T-helper 1 cell treated with Interleukin-12 subunit alpha and Interleukin-12 subunit beta and Interleukin-4 antibody, amounts not matched to agents 30 ng/mL and 1 ng/mL, for 36 hours (primary cell): ENCODE measurements around the gene NTNG2. TPM values are rescaled to one million over a fixed set of nuclear protein-coding genes. Genes with fewer than 3 reads are reported as not detected.
"Not testable (repeated sequence)": the region's sequence is repeated elsewhere in the genome, so short reads cannot be mapped to it uniquely, and the experiment has no call there.

ENCODE experiments used
- intact Hi-C: fragments of 100-400 bp; cut with micrococcal nuclease; formaldehyde crosslinking; loops from one replicate; pipeline ENCODE4 v1.15.1; 2024
- total RNA-seq: library from RNA; stranded (reverse); gene quantifications from 2 replicates; pipeline ENCODE4 v1.2.3, GENCODE V29; 2022

NTNG2 gene
- 10.1 and 12.2 TPM in 2 replicates for total RNA-seq

GRCh38 chr9:132161743-132162184 is at the start of gene NTNG2:
TSS of gene NTNG2 (plus strand) at chr9:132162058. CDS start at chr9:132166832, 4,774 bp downstream.
- intact Hi-C loops, result loop anchor here (1.0 to 10.0 kb wide), 8 partner anchors 16 to 1449 kb away; partner anchors contain the start of genes FAM78A, TSC1 and TTF1

- intact Hi-C loops, result no loop called here
Measured at GRCh38 chr9:132114102-132114707, 47.7 kb upstream of the NTNG2 start.

GRCh38 chr9:132116583-132116982 is 45.3 kb upstream of the NTNG2 start:
- intact Hi-C loops, result no loop called here

GRCh38 chr9:132117694-132118093 is 44.2 kb upstream of the NTNG2 start:
- intact Hi-C loops, result no loop called here

GRCh38 chr9:132121021-132121420 is 40.8 kb upstream of the NTNG2 start:
- intact Hi-C loops, result no loop called here

- intact Hi-C loops, result no loop called here
Measured at GRCh38 chr9:132124800-132125199, 37.1 kb upstream of the NTNG2 start.

- intact Hi-C loops, result no loop called here
Measured at GRCh38 chr9:132125361-132125760, 36.5 kb upstream of the NTNG2 start.

GRCh38 chr9:132125944-132126679 is 35.7 kb upstream of the NTNG2 start:
- intact Hi-C loops, result no loop called here

- intact Hi-C loops, result no loop called here
Measured at GRCh38 chr9:132126680-132127236, 35.1 kb upstream of the NTNG2 start.

- intact Hi-C loops, result no loop called here
Measured at GRCh38 chr9:132127888-132128534, 33.8 kb upstream of the NTNG2 start.

- intact Hi-C loops, result no loop called here
Measured at GRCh38 chr9:132129535-132129934, 32.3 kb upstream of the NTNG2 start.

GRCh38 chr9:132134085-132134484 is 27.8 kb upstream of the NTNG2 start:
- intact Hi-C loops, result not testable (repeated sequence)

- intact Hi-C loops, result no loop called here
Measured at GRCh38 chr9:132135456-132135855, 26.4 kb upstream of the NTNG2 start.

- intact Hi-C loops, result no loop called here
Measured at GRCh38 chr9:132136151-132136780, 25.6 kb upstream of the NTNG2 start.

- intact Hi-C loops, result no loop called here
Measured at GRCh38 chr9:132141344-132141947, 20.4 kb upstream of the NTNG2 start.

- intact Hi-C loops, result no loop called here
Measured at GRCh38 chr9:132141948-132142594, 19.8 kb upstream of the NTNG2 start.

- intact Hi-C loops, result no loop called here
Measured at GRCh38 chr9:132142924-132143323, 18.9 kb upstream of the NTNG2 start.

- intact Hi-C loops, result no loop called here
Measured at GRCh38 chr9:132143359-132143758, 18.5 kb upstream of the NTNG2 start.

GRCh38 chr9:132144708-132145365 is 17.0 kb upstream of the NTNG2 start:
- intact Hi-C loops, result loop anchor here (1.0 kb wide), 1 partner anchor 16 kb away; no protein-coding TSS in a partner anchor

GRCh38 chr9:132146039-132146438 is 15.8 kb upstream of the NTNG2 start:
- intact Hi-C loops, result no loop called here
